KBM-7 (cell line): Measurements from ENCODE around the gene PHRF1.

ENCODE experiments used
- DNase-seq: peaks from one replicate; pipeline ENCODE4 v3.0.0-alpha.2; 2015
- in situ Hi-C: fragments of 300-500 bp; cut with MboI; formaldehyde crosslinking; loops from 2 replicates; pipeline ENCODE4 v1.14.3; 2020; ENCODE audit warnings: low sequenced_read_pairs, low pct_unique_long_range_greater_than_20kb, mixed read lengths

Gene PHRF1

DNA sequence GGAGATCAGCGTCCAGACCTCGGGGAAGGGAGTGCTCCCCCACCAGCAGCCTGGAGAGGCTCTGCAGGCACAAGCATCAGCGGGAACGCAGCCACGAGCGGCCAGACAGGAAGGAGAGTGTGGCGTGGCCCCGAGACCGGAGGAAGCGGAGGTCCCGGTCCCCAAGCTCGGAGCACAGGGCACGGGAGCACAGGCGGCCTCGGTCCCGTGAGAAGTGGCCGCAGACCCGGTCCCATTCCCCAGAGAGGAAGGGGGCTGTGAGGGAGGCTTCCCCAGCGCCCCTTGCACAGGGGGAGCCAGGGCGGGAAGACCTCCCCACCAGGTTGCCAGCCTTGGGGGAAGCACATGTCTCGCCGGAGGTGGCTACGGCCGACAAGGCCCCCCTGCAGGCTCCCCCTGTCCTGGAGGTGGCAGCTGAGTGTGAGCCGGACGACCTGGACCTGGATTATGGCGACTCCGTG is 32.6 kb downstream of the PHRF1 start:
- in situ Hi-C loops: no loop called here
- DNase-seq: no peak

DNA sequence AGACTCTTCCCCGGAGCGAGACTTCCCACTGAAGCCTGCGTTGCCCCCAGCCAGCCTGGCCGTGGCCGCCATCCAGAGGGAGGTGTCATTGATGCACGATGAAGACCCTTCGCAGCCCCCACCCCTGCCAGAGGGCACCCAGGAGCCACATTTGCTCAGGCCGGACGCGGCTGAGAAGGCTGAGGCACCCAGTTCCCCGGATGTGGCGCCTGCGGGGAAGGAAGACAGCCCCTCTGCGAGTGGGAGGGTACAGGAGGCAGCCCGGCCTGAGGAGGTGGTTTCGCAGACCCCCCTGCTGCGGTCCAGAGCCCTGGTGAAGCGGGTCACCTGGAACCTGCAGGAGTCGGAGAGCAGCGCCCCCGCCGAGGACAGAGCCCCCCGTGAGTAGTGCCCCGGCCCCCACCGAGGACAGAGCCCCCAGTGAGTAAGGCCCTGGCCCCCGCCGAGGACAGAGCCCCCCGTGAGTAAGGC is 33.1 kb downstream of the PHRF1 start:
- in situ Hi-C loops: no loop called here
- no peak for DNase-seq

DNA sequence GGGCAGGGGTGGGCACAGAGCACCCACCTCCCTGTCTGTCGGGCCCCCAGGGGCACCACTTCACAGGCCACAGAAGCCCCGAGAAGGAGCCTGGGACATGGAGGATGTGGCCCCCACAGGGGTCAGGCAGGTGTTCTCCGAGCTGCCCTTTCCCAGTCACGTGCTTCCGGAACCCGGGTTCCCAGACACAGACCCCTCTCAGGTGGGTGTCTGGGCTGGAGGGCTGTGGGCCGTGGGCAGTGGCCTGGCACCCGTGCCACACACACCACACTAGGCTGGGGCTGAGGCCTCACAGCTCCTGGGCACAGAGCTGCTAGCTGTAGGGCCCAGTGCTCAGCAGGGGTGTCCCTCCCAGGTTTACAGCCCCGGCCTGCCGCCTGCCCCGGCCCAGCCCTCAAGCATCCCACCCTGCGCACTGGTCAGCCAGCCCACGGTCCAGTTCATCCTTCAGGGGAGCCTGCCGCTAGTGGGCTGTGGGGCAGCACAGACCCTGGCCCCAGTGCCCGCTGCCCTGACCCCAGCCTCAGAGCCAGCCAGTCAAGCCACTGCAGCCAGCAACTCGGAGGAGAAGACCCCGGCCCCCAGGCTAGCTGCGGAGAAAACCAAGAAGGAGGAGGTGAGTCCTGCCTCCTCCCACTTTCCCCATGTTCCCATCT is 34.0 kb downstream of the PHRF1 start:
- in situ Hi-C loops: no loop called here

DNA sequence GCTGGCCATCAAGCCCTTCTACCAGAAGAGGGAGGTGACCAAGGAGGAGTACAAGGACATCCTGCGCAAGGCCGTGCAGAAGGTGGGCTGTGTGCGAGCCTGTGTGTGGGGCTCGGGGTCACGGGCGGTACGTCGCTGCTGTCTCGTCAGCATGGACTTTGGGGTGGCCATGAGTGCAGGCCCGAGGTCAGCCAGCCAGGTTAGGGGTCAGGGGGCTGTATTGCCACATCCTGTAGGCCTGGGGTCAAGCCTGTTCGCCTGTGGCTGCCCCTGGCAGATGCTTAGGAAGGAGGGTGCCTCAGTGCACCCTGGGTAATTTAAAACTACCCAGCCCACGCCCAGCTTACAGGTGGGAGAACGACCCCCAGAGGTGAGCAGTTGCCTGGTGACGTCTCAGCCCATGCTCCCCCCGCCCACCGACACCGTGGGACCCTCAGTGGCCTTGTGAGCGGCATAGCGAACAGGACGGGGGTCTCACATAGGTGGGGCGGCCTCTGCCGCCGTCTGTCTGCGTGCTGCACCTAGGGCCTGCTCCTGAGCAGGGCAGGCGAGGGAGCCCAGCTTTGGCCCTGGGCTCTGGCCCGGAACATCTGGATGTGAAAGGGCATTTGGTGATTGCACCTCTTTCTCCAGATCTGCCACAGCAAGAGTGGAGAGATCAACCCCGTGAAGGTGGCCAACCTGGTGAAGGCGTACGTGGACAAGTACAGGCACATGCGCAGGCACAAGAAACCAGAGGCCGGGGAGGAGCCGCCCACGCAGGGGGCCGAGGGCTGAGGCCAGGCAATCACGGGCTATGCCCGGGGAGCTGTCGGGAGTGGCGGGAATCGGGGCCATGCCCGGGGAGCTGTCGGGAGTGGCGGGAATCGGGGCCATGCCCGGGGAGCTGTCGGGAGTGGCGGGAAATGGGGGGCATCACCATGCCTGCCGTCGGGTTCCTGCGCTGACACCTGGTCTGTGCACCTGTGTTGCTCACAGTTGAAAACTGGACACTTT is 35.0 kb downstream of the PHRF1 start:
- no peak for DNase-seq
- in situ Hi-C loops: no loop called here

More for the DNA sequence above, 34.0 kb downstream of the PHRF1 start:
- DNase-seq: no peak

DNA sequence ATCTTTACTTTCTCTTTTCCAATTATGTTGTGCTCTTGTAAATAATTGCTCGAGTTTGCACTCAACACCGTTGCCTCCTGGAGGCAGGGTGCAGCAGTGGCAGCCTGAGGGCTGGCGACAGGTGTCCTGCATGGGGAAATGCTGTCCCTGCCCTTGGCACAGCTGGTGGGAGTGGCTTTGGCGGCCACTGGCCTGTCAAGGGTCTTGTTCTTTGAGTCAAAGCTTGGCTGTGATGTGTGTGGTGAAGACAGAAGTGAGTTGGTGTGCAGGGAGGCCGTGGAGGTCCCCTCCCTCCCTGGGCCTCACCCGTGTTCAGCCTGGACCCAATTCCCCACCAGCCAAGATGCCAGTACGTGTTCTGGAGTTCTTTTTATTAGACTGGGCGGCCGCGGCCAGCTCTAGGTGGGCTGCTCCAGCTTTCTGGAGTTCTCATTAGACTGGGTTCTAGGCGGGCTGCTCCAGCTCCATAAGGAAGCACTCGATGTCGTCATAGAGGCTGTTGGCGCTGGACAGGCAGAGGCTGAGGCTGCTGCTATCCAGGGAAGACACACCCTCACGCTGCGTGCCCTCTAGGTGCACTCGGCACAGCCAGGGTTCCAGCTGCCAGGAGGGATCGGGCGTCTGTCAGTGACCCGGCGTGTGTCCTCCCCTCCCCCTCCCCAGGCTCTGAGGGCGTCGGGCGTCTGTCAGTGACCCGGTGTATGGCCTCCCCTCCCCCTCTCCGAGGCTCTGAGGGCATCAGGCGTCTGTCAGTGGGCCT is 36.1 kb downstream of the PHRF1 start:
- peak; percentile 41 for DNase-seq
- in situ Hi-C loops: no loop called here

DNA sequence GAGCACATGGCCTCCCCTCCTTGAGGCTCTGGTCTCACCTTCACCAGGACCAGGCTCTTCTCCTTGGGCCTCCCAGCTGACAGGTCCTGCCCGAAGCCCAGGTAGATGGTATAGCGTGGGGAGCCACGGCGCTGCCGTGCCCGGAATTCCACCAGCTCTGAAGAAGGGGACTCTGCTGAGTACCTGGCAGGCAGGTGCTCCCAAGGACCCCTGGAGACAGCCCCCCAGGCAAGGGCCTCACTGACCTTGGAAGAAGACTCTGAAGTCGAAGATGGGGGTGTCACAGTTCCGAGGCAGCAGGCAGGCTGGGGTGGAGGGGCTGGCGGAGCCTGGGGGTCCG is 36.7 kb downstream of the PHRF1 start:
- DNase-seq: no peak
- in situ Hi-C loops: no loop called here

DNA sequence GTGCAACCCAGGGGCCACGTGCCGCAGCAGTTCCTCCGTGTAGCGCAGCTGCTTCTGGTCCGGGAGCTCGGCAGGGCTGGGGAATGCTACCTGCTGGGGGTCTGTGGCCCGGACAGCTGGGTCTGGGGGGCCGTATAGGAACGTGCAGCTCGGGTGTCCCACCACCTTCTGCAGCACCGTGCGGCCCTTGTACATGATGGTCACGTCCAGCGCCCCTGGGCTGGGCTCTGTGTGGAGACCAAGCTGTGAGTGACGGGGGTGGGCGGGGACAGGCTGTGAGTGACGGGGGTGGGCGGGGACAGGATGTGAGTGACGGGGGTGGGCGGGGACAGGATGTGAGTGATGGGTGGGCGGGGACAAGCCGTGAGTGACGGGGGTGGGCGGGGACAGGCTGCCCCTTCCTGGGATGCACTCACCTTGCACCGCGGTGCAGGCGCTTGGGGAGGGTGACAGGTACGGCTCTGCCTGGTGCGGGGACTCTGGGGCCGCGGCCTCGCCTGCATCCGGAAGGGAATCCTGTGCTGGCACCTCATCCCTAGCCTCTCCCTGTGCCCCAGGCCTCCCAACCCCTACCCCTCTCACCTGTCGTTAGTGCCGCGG is 37.2 kb downstream of the PHRF1 start:
- in situ Hi-C loops: no loop called here

DNA sequence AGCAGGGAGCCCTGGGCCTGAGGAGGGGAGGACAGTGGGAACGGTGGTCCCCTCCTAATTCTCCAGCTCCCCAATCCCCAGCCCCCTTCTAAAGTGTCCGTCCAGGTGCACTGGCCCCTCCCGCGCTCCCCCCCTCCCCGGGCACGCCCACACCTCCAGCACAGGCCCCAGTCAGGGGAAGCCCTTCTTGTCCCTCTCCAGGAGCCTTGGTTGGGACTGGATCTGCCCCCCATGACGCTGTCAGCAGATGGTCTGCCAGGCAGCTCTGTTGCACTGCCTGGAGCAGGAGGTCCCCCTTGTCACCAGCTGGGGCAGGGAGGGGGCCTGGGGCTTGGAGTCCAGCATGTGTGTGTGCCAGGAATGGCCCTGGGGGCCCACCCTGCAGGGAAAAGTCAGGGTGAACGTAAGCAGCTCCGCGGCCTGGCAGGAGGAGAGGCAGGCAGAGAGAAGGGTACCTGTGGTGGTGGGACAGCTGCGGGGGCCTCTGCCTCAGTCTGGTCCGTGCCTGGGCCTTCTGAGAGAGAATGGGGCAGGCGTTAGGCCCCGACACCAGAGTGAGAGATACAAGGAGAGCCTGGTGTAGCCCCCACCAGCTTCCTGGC is 37.9 kb downstream of the PHRF1 start:
- in situ Hi-C loops: no loop called here
- no peak for DNase-seq

More for the DNA sequence above, 37.2 kb downstream of the PHRF1 start:
- no peak for DNase-seq

DNA sequence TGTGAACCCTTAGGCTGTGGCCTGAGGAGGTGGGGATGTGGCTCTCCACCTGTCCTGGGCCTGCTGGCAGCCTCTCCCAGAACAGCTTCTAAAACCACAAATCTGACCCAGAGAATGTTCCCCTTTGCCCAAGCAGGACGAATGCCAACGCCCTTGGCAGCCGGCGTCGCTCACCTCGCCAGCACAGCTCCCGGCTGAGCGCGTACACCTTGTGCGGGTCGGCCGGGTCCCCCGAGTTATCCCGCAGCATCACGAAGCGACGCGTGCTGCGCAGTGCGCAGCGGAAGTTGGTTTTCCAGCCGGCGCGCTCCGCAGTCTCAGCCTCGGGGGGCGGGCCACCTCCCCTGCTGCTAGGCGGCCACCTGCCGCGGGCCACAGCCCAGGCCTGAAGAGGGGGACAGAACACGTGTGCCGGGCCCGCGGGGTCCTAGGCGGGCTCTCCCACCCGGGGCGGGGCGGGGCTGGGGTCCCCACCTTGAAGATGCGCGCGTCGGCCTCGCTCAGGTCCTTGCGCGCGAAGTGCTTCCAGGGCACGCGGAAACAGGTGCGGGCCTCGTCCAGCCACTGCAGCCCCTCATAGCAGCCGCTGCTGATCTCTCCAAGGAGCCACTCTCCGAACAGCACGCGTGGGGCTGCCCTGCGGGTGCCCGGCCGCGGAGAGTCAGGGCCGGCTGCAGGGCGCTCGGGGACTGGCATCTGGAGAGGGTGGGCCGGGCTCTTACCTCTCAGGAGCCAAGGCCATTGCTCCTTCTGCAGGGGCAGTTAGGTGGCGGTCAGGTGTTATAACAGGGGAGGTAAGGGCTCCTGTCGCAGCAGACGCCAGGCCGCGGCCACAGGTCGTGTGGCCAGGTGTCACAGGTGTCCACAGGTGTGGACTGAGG is 38.6 kb downstream of the PHRF1 start:
- in situ Hi-C loops: no loop called here
- no peak for DNase-seq

DNA sequence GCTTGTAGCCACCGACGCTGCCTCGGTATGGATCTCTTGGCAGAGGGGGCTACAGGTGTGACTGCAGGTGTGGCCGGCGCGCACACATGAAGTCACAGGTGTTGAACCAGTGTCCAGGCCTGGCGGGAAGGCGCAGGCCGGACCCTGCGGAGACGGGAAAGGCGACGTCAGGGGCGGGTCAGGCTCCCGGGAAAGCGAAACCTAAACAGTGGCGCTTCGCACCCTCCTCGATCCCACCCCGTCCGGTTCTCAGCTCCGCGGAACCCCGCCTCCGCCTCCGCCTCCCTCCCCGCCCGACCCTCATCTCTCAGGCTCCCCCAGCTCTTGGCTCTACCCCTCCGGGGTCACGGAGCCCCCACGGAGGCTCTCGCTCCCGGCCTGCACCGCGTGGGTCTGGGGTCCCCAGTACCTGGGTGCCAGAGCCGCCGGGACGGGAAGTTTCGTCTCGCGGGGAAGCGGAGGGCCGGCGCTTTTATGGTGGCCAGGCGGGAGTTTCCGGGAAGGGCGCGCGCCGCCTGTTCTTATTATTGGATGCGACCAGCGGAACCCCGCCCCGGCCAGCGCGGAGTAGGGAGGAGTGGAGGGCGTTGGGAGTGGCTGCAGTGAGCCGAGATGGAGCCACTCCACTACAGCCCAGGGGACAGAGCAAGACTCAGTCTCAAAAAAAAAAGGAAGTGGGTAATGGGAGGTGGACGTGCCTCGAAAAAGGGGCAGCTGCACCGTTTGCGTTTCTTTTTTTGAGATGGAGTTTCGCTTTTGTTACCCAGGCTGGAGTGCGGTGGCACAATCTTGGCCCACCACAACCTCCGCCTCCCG is 39.4 kb downstream of the PHRF1 start, which contains the start of gene IRF7:
Gene IRF7, minus strand, starts transcription at position 447 of the 816 bp plus-strand sequence. CDS start 586 bp downstream, outside the sequence.
- DNase-seq: peak; percentile 98
- in situ Hi-C loops: no loop called here

DNA sequence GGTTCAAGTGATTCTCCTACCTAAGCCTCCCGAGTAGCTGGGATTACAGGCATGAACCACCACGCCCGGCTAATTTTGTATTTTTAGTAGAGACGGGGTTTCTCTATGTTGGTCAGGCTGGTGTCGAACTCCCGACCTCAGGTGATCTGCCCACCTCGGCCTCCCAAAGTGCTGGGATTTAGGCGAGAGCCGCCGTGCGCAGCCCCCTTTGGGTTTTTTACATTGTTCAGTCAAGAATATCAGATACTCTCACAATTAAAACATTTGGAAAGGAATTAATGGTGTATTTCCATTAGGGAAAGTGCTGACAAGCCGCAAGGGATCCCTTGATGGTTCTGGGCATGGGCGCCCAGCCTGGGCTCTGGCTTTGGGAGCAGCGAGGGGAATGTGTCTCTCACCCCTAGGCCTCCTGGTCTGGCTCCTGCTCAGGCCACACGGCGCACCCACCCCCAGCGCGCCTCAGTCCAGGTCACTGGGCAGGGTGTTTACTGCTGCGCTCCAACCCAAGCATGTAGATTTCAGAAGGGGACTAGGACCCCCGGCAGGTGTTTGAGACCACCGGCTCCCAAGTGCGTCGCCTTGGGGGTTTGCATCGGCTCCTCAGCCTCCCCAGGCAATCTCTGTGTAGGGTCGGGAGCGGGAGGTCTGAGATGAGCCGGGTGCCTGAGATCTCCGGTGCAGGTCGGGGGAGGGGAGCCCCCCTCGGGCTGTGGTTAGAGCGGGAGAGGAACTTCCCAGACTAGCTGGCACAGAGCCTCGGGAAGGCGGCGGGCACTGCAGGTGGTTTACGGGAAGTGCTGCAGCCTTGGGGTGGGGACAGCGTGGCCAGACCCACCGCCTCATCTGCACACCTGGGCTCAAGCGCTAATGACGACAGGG is 40.3 kb downstream of the PHRF1 start:
- in situ Hi-C loops: no loop called here
- peak; percentile 41 for DNase-seq

DNA sequence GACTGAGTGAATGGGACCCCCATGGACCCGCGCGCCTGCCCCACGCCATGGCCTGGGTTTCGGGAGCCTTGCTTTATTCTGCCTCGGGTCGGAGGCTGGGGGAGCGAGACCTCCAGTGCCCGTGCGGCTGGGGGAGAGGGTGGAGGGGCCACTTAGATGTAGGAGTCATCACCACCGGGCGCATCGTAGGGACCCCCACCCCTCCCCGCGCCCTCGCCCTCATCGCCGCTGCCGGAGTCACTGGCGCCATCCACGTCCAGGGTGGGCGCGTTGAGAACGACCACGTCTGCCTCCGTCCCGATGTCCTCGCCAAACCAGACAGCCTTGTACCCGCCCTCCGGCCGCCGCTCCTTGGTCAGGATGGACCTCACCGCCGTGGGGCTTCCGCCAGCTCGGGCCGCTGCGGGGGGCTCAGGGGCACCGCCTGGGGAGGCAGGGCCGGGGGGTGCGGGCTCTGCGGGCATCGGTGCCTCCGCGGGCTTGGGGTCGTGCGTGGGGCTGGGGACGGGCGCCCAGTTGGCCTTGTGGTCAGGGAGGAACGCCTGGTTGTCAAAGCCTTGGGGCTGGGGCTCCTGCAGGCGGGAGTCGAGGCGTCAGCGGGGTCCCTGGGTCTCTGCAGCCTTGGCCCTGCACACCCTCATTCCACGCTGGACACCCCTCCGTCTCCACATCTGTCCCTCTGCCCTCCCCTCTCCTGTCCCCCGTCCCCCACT is 41.1 kb downstream of the PHRF1 start:
- in situ Hi-C loops: no loop called here
- no peak for DNase-seq

DNA sequence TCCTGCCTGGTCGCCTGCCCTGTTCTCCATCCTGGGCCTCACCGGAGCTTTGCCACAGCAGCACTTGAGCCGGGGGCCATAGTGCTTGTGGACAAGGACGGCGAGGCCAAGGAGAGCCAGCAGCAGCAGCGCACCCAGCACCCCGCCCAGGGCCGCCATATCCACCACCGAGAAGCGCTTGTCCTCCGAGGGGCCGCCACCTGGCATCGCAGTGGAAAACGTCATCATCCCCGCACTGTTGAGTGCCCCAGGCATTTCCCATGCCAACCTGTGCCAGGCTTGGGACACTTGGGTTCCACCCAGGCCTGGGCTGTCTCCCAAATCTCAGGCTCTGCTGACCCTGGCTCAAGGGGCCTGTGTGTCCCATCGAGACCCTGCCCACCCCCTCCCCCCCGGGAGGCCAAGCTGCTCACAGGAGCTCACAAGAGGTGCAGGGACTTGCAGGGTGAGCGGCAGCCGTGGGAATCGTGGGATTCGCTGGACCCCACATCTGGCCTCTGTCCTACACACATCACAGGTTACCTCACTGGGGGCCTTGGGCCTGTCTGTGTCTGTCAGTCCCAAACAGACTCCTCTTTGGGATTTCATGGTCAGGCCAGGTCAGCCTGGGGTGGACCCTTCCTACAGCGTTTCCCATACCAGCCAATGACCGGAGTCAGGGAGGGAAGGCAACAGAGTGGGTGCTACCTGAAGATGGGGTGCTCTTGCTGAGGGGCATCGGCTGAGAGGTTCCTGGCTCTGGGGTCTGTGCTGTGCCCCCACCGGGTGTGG is 41.8 kb downstream of the PHRF1 start:
- in situ Hi-C loops: no loop called here
- no peak for DNase-seq

DNA sequence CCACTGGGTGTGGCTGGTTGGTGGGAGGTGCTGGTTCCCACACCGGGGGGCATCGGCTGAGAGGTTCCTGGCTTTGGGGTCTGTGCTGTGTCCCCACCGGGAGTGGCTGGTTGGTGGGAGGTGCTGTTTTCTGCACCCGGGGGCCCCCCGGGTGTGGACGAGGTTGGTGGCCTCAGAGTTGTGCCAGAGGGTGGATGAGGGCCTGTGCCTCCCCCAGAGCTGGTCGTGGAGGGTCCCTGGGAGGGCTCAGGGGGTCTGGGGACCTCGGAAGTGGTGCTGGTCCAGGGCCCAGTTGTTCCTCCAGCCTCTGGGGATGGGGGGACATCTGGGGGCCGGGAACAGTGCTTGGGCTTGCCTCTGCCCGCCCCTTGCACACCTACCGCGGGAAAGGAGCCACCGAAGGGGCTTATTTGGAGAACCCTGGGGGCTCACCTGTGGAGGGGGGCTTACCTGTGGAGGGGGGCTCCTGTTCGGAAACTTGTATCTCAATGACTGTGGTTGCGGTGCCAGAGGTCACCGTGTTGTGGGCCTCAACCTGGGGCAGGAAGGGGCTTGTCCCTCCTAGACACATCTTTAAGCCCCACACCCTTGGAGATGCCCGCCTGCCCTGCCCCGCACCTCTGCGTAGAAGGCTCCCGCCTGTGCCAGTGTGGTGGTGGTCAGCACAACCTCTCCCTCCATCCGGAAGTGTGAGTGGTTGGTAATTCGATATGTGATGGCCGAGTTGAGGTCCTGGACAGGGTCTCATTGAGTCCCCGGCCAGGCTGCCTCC is 42.8 kb downstream of the PHRF1 start:
- no peak for DNase-seq
- in situ Hi-C loops: no loop called here
